ENCODE measurements around the gene MYL7. TPM values are rescaled to one million over a fixed set of nuclear protein-coding genes. Genes with fewer than 3 reads are reported as not detected.

Gene MYL7
- total RNA-seq, 1 donor = not detected

DNA sequence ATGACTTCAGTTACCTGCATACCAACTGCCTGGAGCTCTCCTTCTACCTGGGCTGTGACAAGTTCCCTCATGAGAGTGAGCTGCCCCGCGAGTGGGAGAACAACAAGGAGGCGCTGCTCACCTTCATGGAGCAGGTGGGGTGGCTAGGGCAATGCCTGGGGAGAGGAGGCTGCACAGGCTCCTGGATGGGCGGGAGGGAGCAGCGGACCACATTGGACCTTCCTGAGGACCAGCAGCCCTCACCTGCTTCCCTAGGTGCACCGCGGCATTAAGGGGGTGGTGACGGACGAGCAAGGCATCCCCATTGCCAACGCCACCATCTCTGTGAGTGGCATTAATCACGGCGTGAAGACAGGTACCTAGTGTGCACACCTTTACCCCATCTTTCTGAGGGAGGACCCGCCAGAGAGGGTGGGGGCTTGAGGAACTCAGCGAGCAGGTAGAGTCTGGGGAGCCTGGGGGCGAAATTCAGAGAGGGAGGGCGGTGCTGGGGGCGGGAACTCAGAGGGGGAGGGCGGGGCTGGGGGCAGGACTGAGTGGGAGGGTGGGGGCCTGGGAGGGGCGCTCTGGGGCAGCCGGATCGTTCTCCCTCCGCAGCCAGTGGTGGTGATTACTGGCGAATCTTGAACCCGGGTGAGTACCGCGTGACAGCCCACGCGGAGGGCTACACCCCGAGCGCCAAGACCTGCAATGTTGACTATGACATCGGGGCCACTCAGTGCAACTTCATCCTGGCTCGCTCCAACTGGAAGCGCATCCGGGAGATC lies 28.0 kb downstream of the MYL7 start:
- Histone ChIP-seq H2AFZ (ENCODE audit: low read length) (no peak overlapping the region), H3K27me3 (ENCODE audit: insufficient read depth, low read length) (no peaks in the 10 kb centered on the region), H3K4me1 (ENCODE audit: insufficient read depth, low read length) (no peaks in the 10 kb centered on the region), H3K9me3 (ENCODE audit: low read depth, low read length) (no peaks in the 10 kb centered on the region), H4K20me1 (ENCODE audit: insufficient read depth, low read length) (peaks cover 37% of the 10 kb centered on the region), H3K4me2 (ENCODE audit: insufficient read depth, low read length) (no peak overlapping the region), H3K36me3 (ENCODE audit: insufficient read depth, low read length) (peaks cover 66% of the 10 kb centered on the region), H3K27ac (ENCODE audit: low read depth, low read length) (no peak overlapping the region), H3K79me2 (ENCODE audit: insufficient read depth, low read length) (peaks cover 24% of the 10 kb centered on the region), H3K4me3 (ENCODE audit: insufficient read depth, low read length) (no peak overlapping the region)
- TF ChIP-seq CTCF (IDR thresholded peaks at IDR 0.05; ENCODE audit: extremely low read depth, low read depth, low read length) = no peak
- peak; percentile 83 for DNase-seq (ENCODE audit: insufficient read length, low spot score, missing footprints)

DNA sequence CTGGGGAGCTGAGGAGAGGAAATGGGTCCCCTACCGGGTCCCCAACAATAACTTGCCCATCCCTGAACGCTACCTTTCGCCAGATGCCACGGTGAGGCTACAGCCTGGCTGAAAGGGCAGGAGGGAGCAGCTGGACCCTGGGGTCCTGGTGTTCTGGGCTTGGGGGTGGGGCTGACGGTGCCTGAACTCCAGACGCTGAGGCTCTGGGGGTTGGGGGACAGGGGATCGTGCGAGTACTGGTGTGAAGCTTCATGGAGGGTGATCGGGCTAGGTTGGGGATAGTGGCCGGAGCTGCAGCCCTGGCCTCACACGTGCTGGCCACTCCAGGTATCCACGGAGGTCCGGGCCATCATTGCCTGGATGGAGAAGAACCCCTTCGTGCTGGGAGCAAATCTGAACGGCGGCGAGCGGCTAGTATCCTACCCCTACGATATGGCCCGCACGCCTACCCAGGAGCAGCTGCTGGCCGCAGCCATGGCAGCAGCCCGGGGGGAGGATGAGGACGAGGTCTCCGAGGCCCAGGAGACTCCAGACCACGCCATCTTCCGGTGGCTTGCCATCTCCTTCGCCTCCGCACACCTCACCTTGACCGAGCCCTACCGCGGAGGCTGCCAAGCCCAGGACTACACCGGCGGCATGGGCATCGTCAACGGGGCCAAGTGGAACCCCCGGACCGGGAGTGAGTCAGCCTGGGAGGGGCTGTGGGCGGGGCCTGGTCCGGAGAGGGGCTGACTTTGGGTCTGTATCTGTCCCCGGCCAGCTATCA lies 28.7 kb downstream of the MYL7 start:
- H3K9me3 ChIP-seq (ENCODE audit: low read depth, low read length) = no peaks in the 10 kb centered on the region
- no peak overlapping the region for H3K4me3 ChIP-seq (ENCODE audit: insufficient read depth, low read length)
- H3K4me1 ChIP-seq (ENCODE audit: insufficient read depth, low read length) = no peaks in the 10 kb centered on the region
- no peak for TF ChIP-seq CTCF (IDR thresholded peaks at IDR 0.05; ENCODE audit: extremely low read depth, low read depth, low read length)
- peaks cover 71% of the 10 kb centered on the region for H3K36me3 ChIP-seq (ENCODE audit: insufficient read depth, low read length)
- DNase-seq (ENCODE audit: insufficient read length, low spot score, missing footprints) = peak; percentile 74
- H3K27ac ChIP-seq (ENCODE audit: low read depth, low read length) = no peak overlapping the region
- H3K79me2 ChIP-seq (ENCODE audit: insufficient read depth, low read length) = peaks cover 28% of the 10 kb centered on the region
- no peaks in the 10 kb centered on the region for H3K27me3 ChIP-seq (ENCODE audit: insufficient read depth, low read length)
- no peak overlapping the region for H3K4me2 ChIP-seq (ENCODE audit: insufficient read depth, low read length)
- peaks cover 41% of the 10 kb centered on the region for H4K20me1 ChIP-seq (ENCODE audit: insufficient read depth, low read length)
- no peak overlapping the region for H2AFZ ChIP-seq (ENCODE audit: low read length)

DNA sequence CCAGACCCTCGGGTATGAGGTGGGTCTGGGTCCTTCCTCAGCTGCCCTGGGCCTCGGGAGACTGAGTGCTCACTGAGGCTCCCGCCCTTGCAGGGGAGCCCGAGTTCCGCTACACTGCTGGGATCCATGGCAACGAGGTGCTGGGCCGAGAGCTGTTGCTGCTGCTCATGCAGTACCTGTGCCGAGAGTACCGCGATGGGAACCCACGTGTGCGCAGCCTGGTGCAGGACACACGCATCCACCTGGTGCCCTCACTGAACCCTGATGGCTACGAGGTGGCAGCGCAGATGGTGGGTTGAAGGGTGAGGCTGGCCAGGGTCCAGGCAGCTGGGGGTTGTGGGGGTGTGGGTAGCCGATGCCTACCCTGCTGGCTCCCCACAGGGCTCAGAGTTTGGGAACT lies 29.4 kb downstream of the MYL7 start:
- TF ChIP-seq CTCF (IDR thresholded peaks at IDR 0.05; ENCODE audit: extremely low read depth, low read depth, low read length) = no peak
- H3K36me3 ChIP-seq (ENCODE audit: insufficient read depth, low read length) = peaks cover 77% of the 10 kb centered on the region
- H3K4me1 ChIP-seq (ENCODE audit: insufficient read depth, low read length) = peaks cover 3% of the 10 kb centered on the region

More for the DNA sequence above, 29.4 kb downstream of the MYL7 start:
- Histone ChIP-seq H3K4me2 (ENCODE audit: insufficient read depth, low read length) (no peak overlapping the region), H3K27ac (ENCODE audit: low read depth, low read length) (no peak overlapping the region), H3K27me3 (ENCODE audit: insufficient read depth, low read length) (no peaks in the 10 kb centered on the region), H4K20me1 (ENCODE audit: insufficient read depth, low read length) (peaks cover 47% of the 10 kb centered on the region), H3K4me3 (ENCODE audit: insufficient read depth, low read length) (no peak overlapping the region), H2AFZ (ENCODE audit: low read length) (no peak overlapping the region), H3K79me2 (ENCODE audit: insufficient read depth, low read length) (peaks cover 34% of the 10 kb centered on the region), H3K9me3 (ENCODE audit: low read depth, low read length) (no peaks in the 10 kb centered on the region)
- DNase-seq (ENCODE audit: insufficient read length, low spot score, missing footprints) = peak; percentile 87

All from osteoblast (primary cell).